Osteoblast (primary cell): Measurements from ENCODE around the gene MVK. TPM values are rescaled to one million over a fixed set of nuclear protein-coding genes. Genes with fewer than 3 reads are reported as not detected.

Source experiments
- DNase-seq: peaks from one replicate; pipeline ENCODE4 v3.0.0; 2011; ENCODE audit warnings: low spot score, mixed read lengths; ENCODE audit not compliant: insufficient read length; ENCODE audit errors: missing footprints
- H2AFZ ChIP-seq: 2 replicates; pipeline ENCODE4 v1.6.0; 2011; ENCODE audit warnings: mild to moderate bottlenecking, low read length
- H3K27ac ChIP-seq: 2 replicates; pipeline ENCODE4 v1.5.1; 2011; ENCODE audit warnings: mild to moderate bottlenecking, low read depth, low read length, moderate library complexity
- H3K27me3 ChIP-seq: 2 replicates; pipeline ENCODE4 v1.6.0; 2012; ENCODE audit warnings: mild to moderate bottlenecking, control low read depth, inconsistent platforms, low read length, moderate library complexity; ENCODE audit not compliant: insufficient read depth
- H3K36me3 ChIP-seq: 2 replicates; pipeline ENCODE4 v1.5.1; 2011; ENCODE audit warnings: mild to moderate bottlenecking, low read length, control low read depth, moderate library complexity; ENCODE audit not compliant: insufficient read depth
- H3K4me1 ChIP-seq: 2 replicates; pipeline ENCODE4 v1.5.1; 2011; ENCODE audit warnings: mild to moderate bottlenecking, low read length, control low read depth, moderate library complexity; ENCODE audit not compliant: insufficient read depth
- H3K4me2 ChIP-seq: 2 replicates; pipeline ENCODE4 v1.6.0; 2011; ENCODE audit warnings: mild to moderate bottlenecking, low read length; ENCODE audit not compliant: insufficient read depth
- H3K4me3 ChIP-seq: fragments of 200-600 bp; sonication (generic); 3 replicates; pipeline ENCODE4 v1.5.1; 2012; ENCODE audit warnings: mild to moderate bottlenecking, low read length, inconsistent platforms; ENCODE audit not compliant: insufficient read depth
- H3K79me2 ChIP-seq: 2 replicates; pipeline ENCODE4 v1.6.0; 2012; ENCODE audit warnings: mild to moderate bottlenecking, low read length, control low read depth, inconsistent platforms; ENCODE audit not compliant: insufficient read depth
- H3K9me3 ChIP-seq: 2 replicates; pipeline ENCODE4 v1.5.1; 2011; ENCODE audit warnings: low read depth, low read length, control low read depth
- H4K20me1 ChIP-seq: 2 replicates; pipeline ENCODE4 v1.6.0; 2012; ENCODE audit warnings: mild to moderate bottlenecking, low read length, control low read depth; ENCODE audit not compliant: insufficient read depth
- total RNA-seq: library from RNA; depleted of rRNA; stranded (reverse); fragments of >200 nt; gene quantifications from 2 replicates; pipeline ENCODE4 v1.2.3, GENCODE V29; 2012
- TF ChIP-seq, protein P1 (sequence below): IDR thresholded peaks from 2 replicates; pipeline ENCODE4 v1.5.1; 2011; ENCODE audit warnings: mild to moderate bottlenecking, low read depth, low read length, moderate library complexity; ENCODE audit errors: extremely low read depth

MVK gene
- total RNA-seq, 1 donor: 31.1 TPM

GRCh38 chr12:109553483-109553882 is 20.1 kb upstream of the MVK start:
- H3K9me3 ChIP-seq: no peaks in the 10 kb centered on the region
- H2AFZ ChIP-seq: no peak overlapping the region
- TF ChIP-seq, protein P1, sequence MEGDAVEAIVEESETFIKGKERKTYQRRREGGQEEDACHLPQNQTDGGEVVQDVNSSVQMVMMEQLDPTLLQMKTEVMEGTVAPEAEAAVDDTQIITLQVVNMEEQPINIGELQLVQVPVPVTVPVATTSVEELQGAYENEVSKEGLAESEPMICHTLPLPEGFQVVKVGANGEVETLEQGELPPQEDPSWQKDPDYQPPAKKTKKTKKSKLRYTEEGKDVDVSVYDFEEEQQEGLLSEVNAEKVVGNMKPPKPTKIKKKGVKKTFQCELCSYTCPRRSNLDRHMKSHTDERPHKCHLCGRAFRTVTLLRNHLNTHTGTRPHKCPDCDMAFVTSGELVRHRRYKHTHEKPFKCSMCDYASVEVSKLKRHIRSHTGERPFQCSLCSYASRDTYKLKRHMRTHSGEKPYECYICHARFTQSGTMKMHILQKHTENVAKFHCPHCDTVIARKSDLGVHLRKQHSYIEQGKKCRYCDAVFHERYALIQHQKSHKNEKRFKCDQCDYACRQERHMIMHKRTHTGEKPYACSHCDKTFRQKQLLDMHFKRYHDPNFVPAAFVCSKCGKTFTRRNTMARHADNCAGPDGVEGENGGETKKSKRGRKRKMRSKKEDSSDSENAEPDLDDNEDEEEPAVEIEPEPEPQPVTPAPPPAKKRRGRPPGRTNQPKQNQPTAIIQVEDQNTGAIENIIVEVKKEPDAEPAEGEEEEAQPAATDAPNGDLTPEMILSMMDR: no peak
- H3K4me2 ChIP-seq: no peak overlapping the region
- H3K4me1 ChIP-seq: no peaks in the 10 kb centered on the region
- H3K27ac ChIP-seq: no peak overlapping the region
- no peaks in the 10 kb centered on the region for H3K36me3 ChIP-seq
- no peak for DNase-seq
- H4K20me1 ChIP-seq: no peaks in the 10 kb centered on the region
- peaks cover 42% of the 10 kb centered on the region for H3K27me3 ChIP-seq
- no peak overlapping the region for H3K4me3 ChIP-seq
- no peaks in the 10 kb centered on the region for H3K79me2 ChIP-seq

GRCh38 chr12:109553906-109554500 is 19.6 kb upstream of the MVK start:
- Histone ChIP-seq H3K79me2 (no peaks in the 10 kb centered on the region), H3K27me3 (peaks cover 42% of the 10 kb centered on the region), H2AFZ (no peak overlapping the region), H3K4me3 (no peak overlapping the region), H3K27ac (no peak overlapping the region), H3K9me3 (no peaks in the 10 kb centered on the region), H4K20me1 (no peaks in the 10 kb centered on the region), H3K4me2 (no peak overlapping the region), H3K36me3 (no peaks in the 10 kb centered on the region), H3K4me1 (no peaks in the 10 kb centered on the region)
- DNase-seq: peak; percentile 18
- TF ChIP-seq, protein P1: no peak

- Histone ChIP-seq H3K36me3 (no peaks in the 10 kb centered on the region), H3K4me1 (no peaks in the 10 kb centered on the region), H3K27ac (no peak overlapping the region), H4K20me1 (no peaks in the 10 kb centered on the region), H3K4me3 (no peak overlapping the region), H3K4me2 (no peak overlapping the region), H3K79me2 (no peaks in the 10 kb centered on the region), H3K27me3 (peaks cover 34% of the 10 kb centered on the region), H3K9me3 (no peaks in the 10 kb centered on the region), H2AFZ (no peak overlapping the region)
- TF ChIP-seq, protein P1: no peak
- peak; percentile 56 for DNase-seq
Measured at GRCh38 chr12:109554761-109555160, 18.8 kb upstream of the MVK start.

GRCh38 chr12:109555431-109556315 is 17.9 kb upstream of the MVK start:
- Histone ChIP-seq H3K79me2 (no peaks in the 10 kb centered on the region), H4K20me1 (no peaks in the 10 kb centered on the region), H3K4me2 (no peak overlapping the region), H3K4me3 (no peak overlapping the region), H3K27ac (no peak overlapping the region), H3K4me1 (no peaks in the 10 kb centered on the region), H3K27me3 (peaks cover 27% of the 10 kb centered on the region), H3K36me3 (no peaks in the 10 kb centered on the region), H3K9me3 (no peaks in the 10 kb centered on the region), H2AFZ (no peak overlapping the region)
- DNase-seq: peak; percentile 42
- TF ChIP-seq, protein P1: no peak
